Breast epithelium (tissue), 4 donors: ENCODE data around the gene TYMP. TPM values are rescaled to one million over a fixed set of nuclear protein-coding genes. Genes with fewer than 3 reads are reported as not detected.
A peak's percentile ranks its signal among the peaks of the same experiment; 100 is the strongest.

Experiments
- DNase-seq, 2 donors: peaks; one replicate each; pipeline ENCODE4 v3.0.0-alpha.2; 2019; ENCODE audit warnings: low spot score in 2 of 2
- H3K27ac ChIP-seq, 2 donors: fragments of 200-600 bp; sonication (generic) in 1 of 2; one replicate each; pipeline ENCODE4 v1.5.1; 2016 to 2019; ENCODE audit warnings: mild to moderate bottlenecking in 1 of 2
- H3K27me3 ChIP-seq, 2 donors: fragments of 200-600 bp; sonication (generic) in 1 of 2; one replicate each; pipeline versions ENCODE4 v1.5.1 to v1.6.0; 2017 to 2019; ENCODE audit warnings: control low read depth in 1 of 2, mild to moderate bottlenecking in 1 of 2
- H3K36me3 ChIP-seq: fragments of 200-600 bp; one replicate; pipeline ENCODE4 v1.5.1; 2019
- H3K4me1 ChIP-seq, 2 donors: fragments of 200-600 bp; sonication (generic); one replicate each; pipeline ENCODE4 v1.5.1; 2016 to 2019; ENCODE audit warnings: control low read depth in 1 of 2
- H3K4me3 ChIP-seq, 3 donors: fragments of 200-600 bp; sonication (generic); 1 replicate in 2 of 3; 2 replicates in 1 of 3; pipeline ENCODE4 v1.5.1; 2016 to 2019; ENCODE audit warnings: mild to moderate bottlenecking in 3 of 3, moderate library complexity in 2 of 3
- H3K9me3 ChIP-seq, 2 donors: fragments of 200-600 bp; sonication (generic) in 1 of 2; one replicate each; pipeline ENCODE4 v1.5.1; 2016 to 2019; ENCODE audit warnings: control low read depth in 1 of 2
- CTCF ChIP-seq, 3 donors: fragments of 450-650 bp; IDR thresholded peaks; one replicate each; pipeline ENCODE4 v1.5.1; 2016 to 2017; ENCODE audit warnings: antibody characterized with exemption in 3 of 3, mild to moderate bottlenecking in 3 of 3, moderate library complexity in 3 of 3
- POLR2A ChIP-seq: fragments of 450-650 bp; IDR thresholded peaks from one replicate; pipeline ENCODE4 v1.6.1; 2016; ENCODE audit warnings: antibody characterized with exemption, mild to moderate bottlenecking, moderate library complexity
- POLR2AphosphoS5 ChIP-seq, 3 donors: sonication (generic); formaldehyde crosslinking; IDR thresholded peaks; one replicate each; pipeline ENCODE4 v1.6.1; 2017; ENCODE audit warnings: antibody characterized with exemption in 3 of 3
- intact Hi-C: fragments of 100-400 bp; cut with DNase I; formaldehyde crosslinking; loops from one replicate; pipeline ENCODE4 v1.15.1; 2023; ENCODE audit warnings: low total_unique reads
- total RNA-seq, 3 donors: library from RNA; depleted of rRNA; stranded (reverse); fragments of >200 nt; gene quantifications; one replicate each; pipeline ENCODE4 v1.1.0, GENCODE V29; 2016

Gene TYMP
- total RNA-seq, 3 donors from 2014 or later = 44.6 to 115 (median 82.9) TPM

- no peaks in the 10 kb centered on the region for H3K9me3 ChIP-seq
- H3K27ac ChIP-seq = no peak overlapping the region
- DNase-seq = no peak
- no peaks in the 10 kb centered on the region for H3K4me1 ChIP-seq
- no peaks in the 10 kb centered on the region for H3K27me3 ChIP-seq
- H3K4me3 ChIP-seq = no peak overlapping the region
- peaks cover 11% of the 10 kb centered on the region for H3K36me3 ChIP-seq
- TF ChIP-seq POLR2A (no peak), POLR2AphosphoS5 (IDR thresholded peaks at IDR 0.05) (no peak), CTCF (IDR thresholded peaks at IDR 0.05) (no peak)
- intact Hi-C loops = no loop called here
Measured at GRCh38 chr22:50573491-50574382, 43.9 kb upstream of the TYMP start.

GRCh38 chr22:50572965-50573364, 43.2 kb upstream of the TYMP start:
- Histone ChIP-seq H3K9me3 (no peaks in the 10 kb centered on the region), H3K4me1 (no peaks in the 10 kb centered on the region), H3K27ac (no peak overlapping the region), H3K36me3 (peaks cover 11% of the 10 kb centered on the region), H3K27me3 (no peaks in the 10 kb centered on the region), H3K4me3 (no peak overlapping the region)
- TF ChIP-seq CTCF (IDR thresholded peaks at IDR 0.05) (no peak), POLR2AphosphoS5 (IDR thresholded peaks at IDR 0.05) (no peak), POLR2A (no peak)
- no peak for DNase-seq
- intact Hi-C loops = no loop called here

GRCh38 chr22:50571264-50572175, 41.7 kb upstream of the TYMP start:
- no peaks in the 10 kb centered on the region for H3K4me1 ChIP-seq
- H3K27ac ChIP-seq = peak overlapping the region; percentile 3 to 58
- H3K4me3 ChIP-seq = no peak overlapping the region
- intact Hi-C loops = no loop called here
- peaks cover 11% of the 10 kb centered on the region for H3K36me3 ChIP-seq
- TF ChIP-seq POLR2A (no peak), POLR2AphosphoS5 (IDR thresholded peaks at IDR 0.05) (no peak), CTCF (IDR thresholded peaks at IDR 0.05) (no peak)
- no peaks in the 10 kb centered on the region for H3K9me3 ChIP-seq
- DNase-seq = no peak
- H3K27me3 ChIP-seq = no peaks in the 10 kb centered on the region

GRCh38 chr22:50570861-50571260, 41.0 kb upstream of the TYMP start:
- TF ChIP-seq POLR2A (no peak), POLR2AphosphoS5 (IDR thresholded peaks at IDR 0.05) (no peak), CTCF (IDR thresholded peaks at IDR 0.05) (no peak)
- H3K4me1 ChIP-seq = no peaks in the 10 kb centered on the region
- H3K9me3 ChIP-seq = no peaks in the 10 kb centered on the region
- DNase-seq = no peak
- no peak overlapping the region for H3K4me3 ChIP-seq
- H3K27me3 ChIP-seq = no peaks in the 10 kb centered on the region
- H3K27ac ChIP-seq = peak overlapping the region; percentile 3 to 58
- intact Hi-C loops = no loop called here
- H3K36me3 ChIP-seq = peaks cover 11% of the 10 kb centered on the region
